AG04450 (cell line): Measurements from ENCODE around the gene RNPEPL1. TPM values are rescaled to one million over a fixed set of nuclear protein-coding genes. Genes with fewer than 3 reads are reported as not detected.
"Not testable (repeated sequence)": the region's sequence is repeated elsewhere in the genome, so short reads cannot be mapped to it uniquely, and the experiment has no call there.

Experiments
- CTCF ChIA-PET: fragments of 300-600, 350-600 bp; formaldehyde crosslinking; extraction: SDS; loops from one replicate; lab custom pipeline; 2022; ENCODE audit warnings: antibody characterized with exemption, inconsistent platforms; lab: Charles Lee
- POLR2A ChIA-PET: fragments of 350-600 bp; formaldehyde crosslinking; extraction: SDS; loops from one replicate; lab custom pipeline; 2021; ENCODE audit warnings: antibody characterized with exemption, inconsistent platforms; lab: Yijun Ruan, JAX
- DNase-seq: peaks from one replicate; pipeline ENCODE4 v3.0.0-alpha.2; 2011; ENCODE audit warnings: low read depth, low spot score
- H3K27ac ChIP-seq: one replicate; pipeline ENCODE4 v1.5.1; 2012; ENCODE audit warnings: low read depth, low read length, control low read depth
- H3K27me3 ChIP-seq: one replicate; pipeline ENCODE4 v1.6.0; 2012; ENCODE audit warnings: low read length; ENCODE audit not compliant: control insufficient read depth, insufficient read depth
- H3K4me3 ChIP-seq: 2 replicates; pipeline ENCODE4 v1.5.1; 2011; ENCODE audit warnings: mild to moderate bottlenecking, low read depth, low read length, control low read depth
- H3K9me3 ChIP-seq: 2 replicates; pipeline ENCODE4 v1.5.1; 2012; ENCODE audit warnings: low read length; ENCODE audit not compliant: control insufficient read depth, insufficient read depth
- CTCF ChIP-seq: IDR thresholded peaks from 2 replicates; pipeline ENCODE4 v1.5.1; 2011; ENCODE audit warnings: low read depth, low read length, control low read depth, inconsistent platforms
- polyA plus RNA-seq: library from polyadenylated mRNA; depleted of rRNA; stranded (reverse); fragments of >200 nt; gene quantifications from 2 replicates; pipeline ENCODE4 v1.2.3, GENCODE V29; 2011

RNPEPL1 gene
- polyA plus RNA-seq, 1 experiment, result 7.2 TPM

- Histone ChIP-seq H3K27ac (no peak overlapping the region), H3K4me3 (no peak overlapping the region), H3K27me3 (no peaks in the 10 kb centered on the region), H3K9me3 (no peaks in the 10 kb centered on the region; the same call in 1 of the 2 replicates)
- ChIA-PET POLR2A (no interaction called here), CTCF (no interaction called here)
- no peak for TF ChIP-seq CTCF
- DNase-seq, result no peak
Measured at GRCh38 chr2:240613781-240614180, 45.5 kb downstream of the RNPEPL1 start.

- ChIA-PET CTCF (no interaction called here), POLR2A (no interaction called here)
- no peak overlapping the region for H3K27ac ChIP-seq
- no peak overlapping the region for H3K4me3 ChIP-seq
- H3K9me3 ChIP-seq, result no peaks in the 10 kb centered on the region; the same call in 1 of the 2 replicates
- no peaks in the 10 kb centered on the region for H3K27me3 ChIP-seq
- DNase-seq, result no peak
- no peak for TF ChIP-seq CTCF
Measured at GRCh38 chr2:240614391-240614790, 46.1 kb downstream of the RNPEPL1 start.

GRCh38 chr2:240615396-240615795, 47.1 kb downstream of the RNPEPL1 start:
- Histone ChIP-seq H3K27me3 (peaks cover 2% of the 10 kb centered on the region), H3K4me3 (no peak overlapping the region), H3K27ac (no peak overlapping the region), H3K9me3 (no peaks in the 10 kb centered on the region; the same call in 1 of the 2 replicates)
- POLR2A ChIA-PET, result no interaction called here
- DNase-seq, result no peak
- CTCF ChIA-PET, result no interaction called here
- TF ChIP-seq CTCF, result no peak

GRCh38 chr2:240615820-240616547, 47.7 kb downstream of the RNPEPL1 start:
- TF ChIP-seq CTCF, result no peak
- Histone ChIP-seq H3K27ac (no peak overlapping the region), H3K9me3 (no peaks in the 10 kb centered on the region; the same call in 1 of the 2 replicates), H3K4me3 (no peak overlapping the region), H3K27me3 (peaks cover 2% of the 10 kb centered on the region)
- no peak for DNase-seq
- POLR2A ChIA-PET, result no interaction called here
- CTCF ChIA-PET, result no interaction called here

GRCh38 chr2:240616860-240617666, 48.8 kb downstream of the RNPEPL1 start:
- DNase-seq, H3K4me3 ChIP-seq, POLR2A ChIA-PET, H3K27ac ChIP-seq, CTCF ChIA-PET, H3K9me3 ChIP-seq, H3K27me3 ChIP-seq: not testable (repeated sequence)
